ENCODE measurements around the gene IL32. TPM values are rescaled to one million over a fixed set of nuclear protein-coding genes. Genes with fewer than 3 reads are reported as not detected.

Gene IL32
- total and polyA plus RNA-seq, 2 experiments from 2014 or later = 2.3 to 6.1 TPM

DNA sequence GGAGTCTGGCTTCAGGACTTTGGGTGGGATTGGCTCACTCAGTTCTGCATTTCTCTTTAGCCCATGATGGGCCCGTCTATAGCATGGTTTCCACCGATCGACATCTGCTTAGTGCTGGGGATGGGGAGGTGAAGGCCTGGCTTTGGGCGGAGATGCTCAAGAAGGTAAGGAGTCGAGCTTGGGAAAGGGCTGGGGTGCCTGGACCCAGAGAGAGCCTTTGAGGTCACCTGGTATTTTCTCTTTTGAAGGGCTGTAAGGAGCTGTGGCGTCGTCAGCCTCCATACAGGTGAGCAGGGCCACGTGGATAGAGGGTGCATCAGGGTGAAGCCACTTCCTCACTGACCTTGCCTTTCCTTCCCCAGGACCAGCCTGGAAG is 39.4 kb upstream of the IL32 start:
- TF ChIP-seq ZNF114 (CRISPR knock-in tag; IDR thresholded peaks at IDR 0.05) (no peak), ZNF462 (CRISPR knock-in tag; IDR thresholded peaks at IDR 0.05) (no peak), EZH2 (IDR thresholded peaks at IDR 0.05; ENCODE audit: low read depth, unreplicated experiment) (no peak)
- TF ChIP-seq, protein P1, sequence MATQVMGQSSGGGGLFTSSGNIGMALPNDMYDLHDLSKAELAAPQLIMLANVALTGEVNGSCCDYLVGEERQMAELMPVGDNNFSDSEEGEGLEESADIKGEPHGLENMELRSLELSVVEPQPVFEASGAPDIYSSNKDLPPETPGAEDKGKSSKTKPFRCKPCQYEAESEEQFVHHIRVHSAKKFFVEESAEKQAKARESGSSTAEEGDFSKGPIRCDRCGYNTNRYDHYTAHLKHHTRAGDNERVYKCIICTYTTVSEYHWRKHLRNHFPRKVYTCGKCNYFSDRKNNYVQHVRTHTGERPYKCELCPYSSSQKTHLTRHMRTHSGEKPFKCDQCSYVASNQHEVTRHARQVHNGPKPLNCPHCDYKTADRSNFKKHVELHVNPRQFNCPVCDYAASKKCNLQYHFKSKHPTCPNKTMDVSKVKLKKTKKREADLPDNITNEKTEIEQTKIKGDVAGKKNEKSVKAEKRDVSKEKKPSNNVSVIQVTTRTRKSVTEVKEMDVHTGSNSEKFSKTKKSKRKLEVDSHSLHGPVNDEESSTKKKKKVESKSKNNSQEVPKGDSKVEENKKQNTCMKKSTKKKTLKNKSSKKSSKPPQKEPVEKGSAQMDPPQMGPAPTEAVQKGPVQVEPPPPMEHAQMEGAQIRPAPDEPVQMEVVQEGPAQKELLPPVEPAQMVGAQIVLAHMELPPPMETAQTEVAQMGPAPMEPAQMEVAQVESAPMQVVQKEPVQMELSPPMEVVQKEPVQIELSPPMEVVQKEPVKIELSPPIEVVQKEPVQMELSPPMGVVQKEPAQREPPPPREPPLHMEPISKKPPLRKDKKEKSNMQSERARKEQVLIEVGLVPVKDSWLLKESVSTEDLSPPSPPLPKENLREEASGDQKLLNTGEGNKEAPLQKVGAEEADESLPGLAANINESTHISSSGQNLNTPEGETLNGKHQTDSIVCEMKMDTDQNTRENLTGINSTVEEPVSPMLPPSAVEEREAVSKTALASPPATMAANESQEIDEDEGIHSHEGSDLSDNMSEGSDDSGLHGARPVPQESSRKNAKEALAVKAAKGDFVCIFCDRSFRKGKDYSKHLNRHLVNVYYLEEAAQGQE (IDR thresholded peaks at IDR 0.05; ENCODE audit: unreplicated experiment) = no peak
- peaks cover 34% of the 10 kb centered on the region for H3K4me1 Mint-ChIP-seq

More for the DNA sequence above, 39.4 kb upstream of the IL32 start:
- Histone ChIP-seq H3K4me1 (ENCODE audit: insufficient read depth) (peaks cover 37% of the 10 kb centered on the region), H3K4me2 (no peak overlapping the region), H3F3A (replicated peaks; ENCODE audit: low read depth) (peaks cover 58% of the 10 kb centered on the region), H3K4me3 (no peak overlapping the region), H4K20me1 (replicated peaks; ENCODE audit: insufficient read depth) (peaks cover 21% of the 10 kb centered on the region), H3K36me3 (ENCODE audit: insufficient read depth) (no peaks in the 10 kb centered on the region), H3K27ac (ENCODE audit: low read depth) (no peak overlapping the region), H3K79me2 (replicated peaks; ENCODE audit: insufficient read depth) (peaks cover 12% of the 10 kb centered on the region; the same call in 1 of the 2 replicates), H2AFZ (no peak overlapping the region), H3K9me2 (ENCODE audit: insufficient read depth) (no peaks in the 10 kb centered on the region), H3K27me3 (ENCODE audit: insufficient read depth) (peaks cover 16% of the 10 kb centered on the region)
- DNase-seq (ENCODE audit: low spot score) (no peak), ATAC-seq (no peak)
- H3K27me3 Mint-ChIP-seq (ENCODE audit: insufficient read depth, low read depth, poor library complexity) = peaks cover 36% of the 10 kb centered on the region
- H3K9me3 Mint-ChIP-seq = no peaks in the 10 kb centered on the region; the same call in 1 of the 3 replicates
- no peak overlapping the region; the same call in 2 of the 3 replicates for H3K4me3 Mint-ChIP-seq
- no peak overlapping the region for H3K27ac Mint-ChIP-seq
- H3K36me3 Mint-ChIP-seq (ENCODE audit: low read depth) = peaks cover 55% of the 10 kb centered on the region

Measured in GM23338 (cell line).